Hematopoietic multipotent progenitor cell treated with erythropoietin and hydrocortisone succinate and interleukin-3 and kit ligand, for 6 days (in vitro differentiated cells): Measurements from ENCODE around the gene AIG1.
"Not testable (repeated sequence)": the region's sequence is repeated elsewhere in the genome, so short reads cannot be mapped to it uniquely, and the experiment has no call there.

Experiments
- DNase-seq: peaks from one replicate; pipeline ENCODE4 v3.0.0-alpha.2; 2015

Gene AIG1

DNA sequence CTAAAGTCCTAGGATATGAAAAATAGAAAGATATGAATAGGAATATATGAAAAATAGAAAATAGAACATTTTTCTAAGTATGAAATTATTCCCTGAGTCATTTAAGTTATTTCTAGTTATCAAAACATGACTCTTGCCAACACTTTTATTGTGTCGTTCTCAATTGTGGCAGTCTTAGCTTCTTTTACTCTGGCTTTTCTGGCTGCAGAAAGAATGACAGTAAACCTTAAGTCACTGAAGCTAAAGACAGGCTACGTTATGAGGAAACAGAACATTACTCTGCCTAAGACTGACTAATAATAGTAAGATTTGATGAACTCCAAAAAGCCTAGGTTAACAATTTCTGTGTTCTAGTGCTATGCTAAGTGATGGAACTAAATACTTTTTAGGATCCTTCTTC, 74.6 kb downstream of the AIG1 start:
- no peak for DNase-seq

DNA sequence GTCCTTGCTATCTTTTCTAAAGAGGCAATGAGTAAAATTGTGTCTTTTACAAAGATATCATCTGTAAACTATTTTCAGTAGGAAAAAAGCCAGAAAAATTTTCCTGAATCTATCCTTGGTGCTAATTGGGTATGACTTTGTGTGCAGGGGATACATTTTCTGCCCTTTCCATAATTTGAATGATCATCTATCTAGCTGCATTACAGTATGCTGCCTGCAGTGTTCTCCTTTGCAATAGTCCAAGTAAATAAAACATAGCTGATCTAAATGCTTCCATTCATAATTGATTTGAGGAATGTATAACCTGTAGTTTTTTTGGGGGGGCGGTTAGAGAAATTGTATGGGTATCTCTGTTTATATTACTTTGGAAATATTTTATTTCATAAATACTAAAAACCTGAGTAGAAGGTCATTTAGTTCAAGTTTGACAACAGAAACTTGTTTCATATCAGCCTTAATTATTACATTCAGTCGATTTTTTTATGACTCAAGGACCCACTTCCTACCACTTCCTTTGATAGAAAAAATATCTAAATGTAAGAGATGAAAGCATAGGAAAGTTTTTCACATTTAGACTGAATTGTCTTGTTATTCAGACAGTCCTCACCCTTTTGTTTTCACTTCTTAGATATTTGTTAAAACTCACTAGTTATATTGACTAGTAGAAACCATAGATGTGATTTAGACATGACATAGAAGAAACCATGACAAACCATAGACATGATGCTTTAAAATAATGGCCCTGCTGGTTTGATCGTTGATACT, 75.3 kb downstream of the AIG1 start:
- no peak for DNase-seq

DNA sequence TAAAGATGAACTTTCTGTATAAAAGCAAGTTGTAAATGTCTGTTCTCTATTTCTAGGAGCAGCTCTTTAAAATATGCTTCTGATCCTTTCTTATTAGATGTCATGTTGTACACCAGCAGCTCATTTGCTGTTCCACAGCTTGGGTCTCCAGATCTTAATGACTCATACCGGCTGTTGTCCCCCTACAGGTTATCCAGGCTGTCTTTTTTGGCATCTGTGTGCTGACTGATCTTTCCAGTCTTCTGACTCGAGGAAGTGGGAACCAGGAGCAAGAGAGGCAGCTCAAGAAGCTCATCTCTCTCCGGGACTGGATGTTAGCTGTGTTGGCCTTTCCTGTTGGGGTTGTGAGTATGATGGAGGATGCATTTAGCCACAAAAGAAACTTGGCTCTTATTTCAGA, 76.0 kb downstream of the AIG1 start:
- no peak for DNase-seq

DNA sequence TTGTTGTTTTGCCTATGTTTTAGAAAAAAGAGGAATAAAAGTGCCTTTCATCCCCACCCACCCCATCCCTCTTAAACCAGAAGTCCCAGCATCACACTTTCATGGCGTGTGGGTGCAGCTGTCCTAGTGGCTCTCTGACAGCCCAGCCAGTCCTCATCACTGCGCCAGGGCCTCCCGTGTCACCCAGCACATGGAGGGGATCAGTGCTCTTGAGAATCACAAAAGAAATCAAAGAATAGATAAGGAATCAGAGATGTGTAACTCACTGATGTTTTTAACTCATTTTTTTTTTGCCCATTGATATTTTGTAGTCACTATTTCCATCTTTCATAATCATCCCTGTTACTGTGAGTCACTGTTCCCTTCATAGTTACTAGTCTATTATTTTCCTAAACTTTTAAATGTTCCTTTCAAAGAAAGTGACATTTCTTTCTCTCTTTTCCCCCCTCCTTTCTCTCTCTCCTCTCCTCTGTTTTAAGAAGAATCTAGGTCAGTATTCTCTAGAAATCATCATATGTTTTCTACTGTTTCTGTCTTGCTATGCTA, 78.6 kb downstream of the AIG1 start:
- no peak for DNase-seq

DNA sequence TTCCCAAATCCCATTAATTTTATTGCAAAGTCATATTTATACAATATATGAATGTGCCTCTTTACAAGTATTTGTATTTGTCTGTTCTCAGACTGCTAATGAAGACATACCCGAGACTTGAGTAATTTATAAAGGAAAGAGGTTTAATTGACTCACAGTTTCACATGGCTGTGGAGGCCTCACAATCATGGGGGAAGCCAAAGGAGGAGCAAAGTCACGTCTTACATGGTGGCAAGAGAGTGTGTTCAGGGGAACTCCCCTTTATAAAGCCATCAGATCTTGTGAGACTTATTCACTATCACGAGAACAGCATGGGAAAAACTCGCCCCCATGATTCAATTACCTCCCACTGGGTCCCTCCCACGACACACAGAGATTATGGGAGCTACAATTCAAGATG, 79.2 kb downstream of the AIG1 start:
- DNase-seq, result not testable (repeated sequence)

DNA sequence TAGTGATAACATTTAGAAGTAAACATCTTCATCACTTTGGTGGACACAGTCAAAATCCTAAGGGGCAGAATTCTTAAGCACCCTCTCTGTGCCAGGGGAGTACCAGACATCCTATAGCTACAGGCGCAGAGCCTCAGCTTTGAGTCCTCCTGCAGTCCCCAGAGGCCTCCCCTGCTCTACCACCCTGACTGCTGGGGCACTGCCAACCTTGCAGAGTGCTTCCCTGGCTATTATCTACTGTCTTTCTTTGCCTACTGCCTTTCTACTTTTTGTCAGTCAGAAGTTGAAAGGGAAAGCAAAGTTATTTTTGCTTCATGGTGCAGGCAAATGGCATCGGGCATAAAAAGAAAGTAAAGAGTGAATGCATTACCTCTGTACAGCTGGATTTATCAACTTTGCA, 80.1 kb downstream of the AIG1 start:
- DNase-seq, result no peak

DNA sequence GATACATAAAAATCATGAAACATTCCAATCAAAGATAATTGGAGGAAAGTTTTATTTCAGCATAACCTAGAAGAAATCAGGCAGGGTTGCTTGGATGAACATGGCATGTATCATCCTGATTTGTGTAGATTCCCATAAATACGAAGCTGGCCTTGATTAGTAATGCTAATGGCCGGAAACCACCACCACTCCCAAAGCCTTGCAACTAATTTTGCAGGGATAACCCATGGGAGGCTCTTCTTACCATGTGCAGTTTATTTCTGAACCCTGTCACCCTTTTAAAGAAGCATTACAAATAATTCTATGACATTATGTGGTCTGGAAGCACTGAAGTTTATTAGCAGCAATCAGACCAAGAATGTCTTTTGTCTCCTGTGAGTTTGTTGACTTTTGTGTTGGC, 80.8 kb downstream of the AIG1 start:
- no peak for DNase-seq

DNA sequence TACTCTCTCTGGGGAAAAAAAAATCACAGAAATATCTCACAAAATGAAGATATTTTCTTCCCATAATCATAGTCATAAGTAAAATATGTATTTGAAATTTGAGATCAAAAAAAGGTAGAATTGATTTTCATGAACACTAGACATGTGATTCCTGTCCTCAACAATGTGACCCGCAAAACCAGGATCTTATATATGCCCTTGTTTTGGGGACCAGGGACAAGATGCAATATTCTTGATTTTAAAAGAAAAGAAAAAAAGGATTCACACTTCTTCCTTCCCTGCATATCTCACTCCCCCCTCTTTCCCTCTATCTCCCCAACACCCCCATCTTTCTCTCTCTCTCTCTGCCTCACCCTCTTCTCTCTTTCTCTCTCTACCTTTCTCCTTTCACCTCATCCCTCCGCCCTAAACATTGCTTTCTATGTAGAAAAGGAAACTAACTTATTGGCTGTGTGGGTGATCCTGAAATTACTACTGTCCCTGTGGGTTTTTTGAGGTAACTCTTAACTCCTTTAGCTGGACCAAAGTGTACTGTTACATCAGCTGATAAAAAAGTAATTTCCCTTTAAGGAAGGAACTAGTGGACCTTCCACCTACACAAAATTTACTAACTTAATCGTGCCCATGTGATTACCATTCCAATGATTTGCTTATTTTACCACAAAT, 85.6 kb downstream of the AIG1 start:
- DNase-seq, result no peak

DNA sequence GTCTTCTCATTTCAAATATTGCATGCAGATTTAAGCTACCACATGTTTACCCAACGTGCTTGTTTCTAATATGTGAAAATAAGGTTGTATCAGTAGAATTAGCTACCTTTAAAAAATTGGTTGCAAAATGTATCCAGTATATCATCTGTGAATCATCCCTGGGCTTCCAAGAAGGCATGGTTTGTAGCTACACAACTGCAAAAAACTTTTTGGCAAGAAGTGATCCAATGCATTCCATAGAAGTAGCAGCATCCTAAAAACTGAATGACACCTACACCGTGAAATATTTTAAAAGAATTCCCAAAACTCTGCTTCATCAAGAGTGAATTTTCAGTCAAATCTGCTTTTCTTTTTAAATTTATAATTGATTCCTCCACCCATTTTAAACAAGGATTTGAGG, 89.1 kb downstream of the AIG1 start:
- DNase-seq, result no peak

DNA sequence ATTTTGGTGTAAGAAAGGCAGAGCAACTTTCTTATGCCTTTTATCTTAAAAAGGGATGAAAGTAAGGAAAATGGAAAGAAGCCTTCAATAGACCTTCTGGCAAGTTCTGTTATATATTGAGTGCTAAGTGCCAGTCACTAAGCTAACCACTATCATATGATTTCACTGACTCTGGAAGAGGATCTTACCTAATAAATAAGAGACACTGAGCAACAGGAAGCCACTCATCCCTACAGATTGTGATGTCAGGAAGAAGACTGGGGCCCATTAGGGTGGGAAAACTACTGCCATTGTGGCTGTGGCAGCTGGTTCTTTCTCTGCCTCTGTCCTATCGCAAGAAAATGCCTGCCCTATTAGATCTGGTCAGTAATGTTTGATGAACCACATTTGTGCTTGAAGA, 89.6 kb downstream of the AIG1 start:
- peak; percentile 6 for DNase-seq

DNA sequence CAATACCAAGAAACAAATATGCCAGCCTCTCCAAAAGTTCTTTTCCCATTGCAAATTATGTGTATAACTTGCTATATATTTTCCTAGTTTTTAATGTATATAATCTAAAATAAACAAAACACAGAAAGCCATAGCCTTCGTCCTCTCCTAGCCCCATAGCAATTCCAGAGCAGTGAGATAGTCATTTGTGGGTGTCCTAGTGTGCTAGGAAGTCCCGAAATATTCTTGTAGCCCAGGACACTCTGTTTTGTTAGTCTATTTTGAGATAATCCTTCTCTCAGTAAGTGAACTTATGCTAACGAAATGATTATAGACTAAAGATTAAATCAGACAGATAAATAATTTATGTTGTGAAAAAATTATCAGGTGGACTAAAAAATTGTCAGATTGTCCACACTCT, 90.7 kb downstream of the AIG1 start:
- DNase-seq, result no peak

DNA sequence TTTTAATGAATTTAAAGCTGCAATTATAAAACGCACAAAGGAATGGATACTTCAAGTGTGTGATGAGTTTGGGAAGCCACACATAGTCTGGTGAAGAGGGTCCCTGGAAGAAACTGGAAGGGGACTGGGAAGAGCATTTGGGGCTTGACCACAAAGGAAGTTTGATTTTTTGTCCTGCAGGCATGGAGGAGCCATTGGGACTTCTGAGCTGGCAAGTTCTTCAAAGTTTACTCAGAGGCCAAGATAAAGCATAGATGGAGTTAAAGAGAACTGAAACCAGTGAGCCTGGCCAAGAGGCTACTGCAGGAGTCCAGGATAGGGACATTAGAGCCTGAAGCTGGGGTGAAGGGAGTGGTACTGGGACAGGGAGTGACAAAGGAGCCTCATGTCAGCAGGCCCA, 95.0 kb downstream of the AIG1 start:
- DNase-seq, result no peak

DNA sequence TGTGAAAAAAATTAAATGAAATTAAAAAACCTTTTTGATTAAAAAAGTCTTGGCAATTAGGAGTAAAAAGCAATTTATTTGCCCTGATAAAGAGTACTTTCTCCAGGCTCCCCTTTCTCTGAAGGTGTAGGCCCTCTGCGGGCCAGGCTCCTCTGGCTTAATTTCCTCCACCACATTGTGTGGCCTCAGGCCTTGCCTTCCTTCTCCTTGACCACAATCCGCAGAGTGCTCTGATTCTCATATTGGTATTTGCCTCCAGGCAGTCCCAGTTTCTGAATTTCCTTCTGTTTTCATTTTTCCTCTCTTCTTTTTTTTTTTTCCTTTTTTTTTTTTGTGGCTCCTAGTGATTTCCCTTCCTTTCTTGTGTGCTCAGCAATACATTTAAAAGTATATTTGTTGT, 96.4 kb downstream of the AIG1 start:
- DNase-seq, result no peak

DNA sequence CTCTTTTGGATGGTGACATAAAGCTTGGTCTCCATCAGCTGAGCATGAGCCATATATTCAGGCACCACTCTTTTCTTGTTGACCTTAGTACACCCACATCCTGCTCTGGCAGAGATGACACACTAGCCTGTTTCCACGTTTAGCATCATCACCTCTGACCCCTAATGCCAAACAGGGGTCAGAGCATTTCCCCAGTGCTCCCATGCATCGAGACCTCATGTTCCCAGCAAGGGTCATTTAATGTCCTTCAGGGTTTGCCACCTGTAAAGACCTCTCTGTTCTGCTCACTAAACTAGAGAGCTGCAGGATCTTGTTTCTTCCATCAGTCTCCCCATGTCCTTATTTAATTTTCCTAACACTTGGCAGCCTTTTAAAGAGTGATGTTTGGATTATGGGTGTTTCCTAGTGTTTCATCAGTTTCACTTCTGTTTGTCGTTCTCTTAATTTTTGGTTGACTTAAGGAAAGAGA, 97.5 kb downstream of the AIG1 start:
- DNase-seq, result no peak

DNA sequence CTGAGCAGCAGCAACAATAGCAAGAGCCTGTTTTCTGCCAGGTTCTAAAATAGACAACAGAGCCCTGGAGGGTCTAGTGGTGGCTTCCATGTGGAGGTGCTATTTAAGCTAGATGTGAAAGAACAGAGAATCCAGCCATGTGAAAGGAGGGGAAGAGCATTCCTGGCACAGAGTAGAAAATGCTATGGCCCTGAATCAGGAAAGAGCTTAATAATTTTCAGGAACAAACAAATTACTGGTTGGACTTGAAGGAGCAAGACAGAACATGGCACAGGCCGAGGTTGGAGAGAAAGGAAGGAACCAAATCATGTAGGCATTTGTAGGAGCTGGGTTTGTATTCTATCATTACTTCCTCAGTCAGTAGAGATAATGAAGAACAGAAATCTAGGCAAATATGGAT, 98.3 kb downstream of the AIG1 start:
- DNase-seq, result no peak

DNA sequence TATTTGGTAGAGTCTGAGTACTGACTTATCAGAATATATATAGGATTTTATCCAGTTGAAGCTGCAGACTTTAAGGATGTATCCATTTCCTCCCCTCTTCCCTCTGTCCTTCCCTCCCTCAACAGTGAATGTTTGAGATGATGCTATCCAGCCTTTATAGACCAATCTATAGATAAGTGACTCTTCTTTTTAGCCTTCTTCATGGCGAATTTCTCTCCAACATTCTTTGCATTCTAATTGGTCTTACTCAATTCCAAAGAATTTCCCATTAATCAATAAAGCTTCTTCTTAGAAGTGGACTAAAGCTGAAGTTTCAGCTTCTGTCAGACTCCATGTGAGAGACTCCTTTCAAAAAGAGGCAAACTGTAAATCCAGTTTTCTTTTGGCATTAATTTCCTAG, 99.3 kb downstream of the AIG1 start:
- no peak for DNase-seq

DNA sequence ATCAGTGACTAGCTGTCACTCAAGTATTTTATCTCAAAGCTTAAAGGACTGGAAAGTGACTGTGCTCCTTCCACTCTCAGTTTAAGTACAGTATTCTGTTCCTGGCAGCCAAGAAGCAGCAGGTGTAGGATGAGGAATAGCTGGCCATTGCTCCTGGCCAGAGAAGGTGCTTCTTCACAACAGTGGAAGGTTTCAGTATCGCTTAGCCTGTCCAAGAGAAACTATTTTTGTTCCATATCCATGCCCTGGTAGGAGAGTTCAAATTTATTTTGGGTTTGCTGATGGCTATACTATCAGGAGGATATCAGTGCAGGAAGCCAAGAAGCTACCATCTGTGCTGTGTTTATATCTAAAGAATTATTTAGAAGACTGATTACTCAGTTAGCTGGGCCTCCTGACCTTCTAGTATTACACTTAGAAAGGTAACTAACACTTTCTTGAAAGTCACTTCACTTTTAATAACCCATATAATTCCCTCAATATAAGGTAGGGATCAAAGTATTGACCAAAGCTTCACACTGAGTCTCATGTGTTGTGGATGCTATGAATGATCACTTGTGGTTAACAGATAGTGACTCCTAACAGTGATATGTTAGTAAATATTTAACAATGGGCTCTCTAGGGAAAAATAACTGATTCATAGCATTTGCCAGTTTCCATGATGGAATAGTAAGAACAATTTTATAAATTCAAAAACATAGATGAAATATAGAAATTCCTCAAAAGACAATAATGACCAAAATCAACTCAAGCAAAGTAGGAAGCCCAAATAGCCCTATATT, 99.9 kb downstream of the AIG1 start:
- DNase-seq, result no peak

DNA sequence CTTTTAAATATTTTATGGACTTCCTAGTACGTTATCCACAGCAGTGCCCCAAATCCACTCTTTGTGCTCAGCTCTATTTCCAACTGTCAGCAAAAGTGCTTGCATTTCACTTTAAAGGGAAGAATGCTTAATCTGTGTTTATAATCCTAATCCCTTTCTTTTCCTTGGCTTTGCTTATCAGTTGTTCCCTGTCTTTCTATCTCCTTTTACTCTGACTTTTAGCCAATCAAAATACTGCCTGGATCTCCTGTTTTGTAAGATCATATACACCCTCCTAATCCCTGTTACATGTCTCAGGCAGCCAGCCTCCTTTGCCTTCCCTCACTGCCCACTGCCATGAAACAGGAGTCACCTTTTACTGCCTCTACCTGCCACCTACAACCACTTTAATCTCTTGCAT, 102.9 kb downstream of the AIG1 start:
- no peak for DNase-seq

DNA sequence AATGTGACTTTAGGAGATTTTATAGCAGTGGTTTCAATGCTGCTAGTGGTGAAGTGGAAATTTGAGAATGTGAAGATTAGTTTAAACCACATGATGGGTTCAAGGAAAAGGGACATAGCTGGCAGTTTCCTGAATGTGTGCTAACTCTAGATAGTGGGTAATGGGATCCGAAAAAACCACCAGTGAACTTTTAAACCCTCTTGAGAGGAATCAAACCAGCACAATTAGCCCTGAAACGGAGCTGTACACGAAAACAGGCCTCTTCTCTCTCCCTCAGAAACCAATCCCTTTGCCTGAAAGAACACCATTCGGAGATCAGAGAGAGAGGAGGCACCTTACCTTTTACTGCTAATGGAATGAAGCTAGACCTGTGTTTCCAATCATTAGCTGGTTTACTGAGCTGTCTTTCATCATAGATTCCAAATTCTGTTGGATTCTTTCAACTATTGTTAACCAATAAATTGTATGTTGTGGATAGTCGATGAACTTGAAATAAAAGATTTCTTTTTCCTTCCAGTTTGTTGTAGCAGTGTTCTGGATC, 103.9 kb downstream of the AIG1 start:
- peak; percentile 51 for DNase-seq

DNA sequence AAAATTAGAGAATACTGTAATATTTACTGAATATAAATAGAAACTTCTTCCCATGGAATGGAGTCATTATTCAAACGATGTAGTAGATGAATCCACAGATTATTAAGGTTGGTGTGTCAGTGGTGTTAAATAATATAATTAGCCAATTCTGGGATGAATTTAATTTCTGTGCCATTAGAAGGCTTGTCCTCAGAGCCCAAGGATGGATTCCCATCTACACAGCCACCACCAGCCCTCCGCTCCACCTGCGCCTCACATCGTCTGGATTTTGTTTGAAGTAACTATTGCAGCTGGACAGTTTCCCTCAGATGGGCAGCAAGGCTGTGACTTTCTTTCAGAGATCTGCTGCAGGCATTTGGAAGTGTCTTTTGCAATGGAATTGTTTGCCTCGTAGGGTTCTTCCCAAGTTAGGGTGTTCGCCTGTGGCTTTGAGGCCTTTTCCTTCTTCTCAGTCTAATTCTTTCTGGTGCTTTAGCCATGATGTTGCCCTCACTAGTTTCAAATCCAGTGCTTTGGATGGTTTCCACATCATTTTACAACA, 104.7 kb downstream of the AIG1 start:
- DNase-seq, result no peak

DNA sequence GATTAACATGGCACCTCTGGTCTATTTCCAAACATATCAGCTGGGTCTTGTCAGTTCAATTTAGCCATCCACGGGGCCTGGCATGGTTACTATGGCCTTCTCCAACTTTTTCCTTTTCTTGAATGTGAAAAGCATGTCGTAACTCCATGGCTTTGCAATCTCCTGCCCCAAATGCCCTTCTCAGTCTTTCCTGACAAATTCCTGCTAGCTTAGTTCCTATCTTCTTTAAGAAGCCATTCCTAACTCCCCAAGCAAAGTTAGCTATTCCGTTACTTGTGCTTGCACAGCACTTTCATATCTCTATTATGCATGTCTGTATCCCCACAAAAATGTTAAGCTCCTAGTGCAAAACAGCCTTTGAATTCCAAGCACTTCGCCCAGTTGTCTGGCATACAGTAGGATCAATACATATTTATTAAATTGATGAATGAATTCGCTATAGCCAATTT, 105.6 kb downstream of the AIG1 start:
- no peak for DNase-seq

DNA sequence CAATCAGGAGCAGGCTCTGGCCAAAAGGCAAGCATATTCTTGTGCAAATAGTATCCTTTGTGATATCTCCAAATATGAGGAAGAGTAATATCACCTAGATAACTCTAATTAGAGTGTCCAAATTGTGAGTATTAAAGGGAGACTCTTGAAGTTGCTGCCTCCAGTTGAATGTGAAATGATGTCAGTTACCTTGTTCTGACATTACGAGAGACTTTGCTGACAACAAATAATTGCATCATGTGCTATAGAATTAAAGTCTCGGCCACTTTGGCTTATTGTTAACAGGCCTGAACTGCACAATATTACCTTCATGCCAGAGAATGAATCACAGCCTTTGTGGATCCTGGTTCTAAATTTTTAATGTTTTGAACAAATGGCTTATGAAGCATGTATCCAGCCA, 106.5 kb downstream of the AIG1 start:
- no peak for DNase-seq

DNA sequence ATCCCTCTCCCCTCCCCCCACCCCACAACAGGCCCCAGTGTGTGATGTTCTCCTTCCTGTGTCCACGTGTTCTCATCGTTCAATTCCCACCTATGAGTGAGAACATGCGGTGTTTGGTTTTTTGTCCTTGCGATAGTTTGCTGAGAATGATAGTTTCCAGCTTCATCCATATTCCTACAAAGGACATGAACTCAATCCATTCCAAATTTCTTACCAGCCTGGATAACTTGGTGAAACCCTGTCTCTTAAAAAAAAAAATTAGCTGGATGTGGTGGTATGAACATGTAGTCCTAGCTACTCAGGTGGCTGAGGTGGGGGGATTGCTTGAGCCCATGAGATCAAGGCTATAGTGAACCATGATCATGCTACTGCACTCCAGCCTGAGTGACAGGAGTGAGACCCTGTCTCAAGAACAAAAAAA, 107.7 kb downstream of the AIG1 start:
- DNase-seq, result not testable (repeated sequence)
